DND-41 (cell line): ENCODE measurements around the gene SLC25A34.

Experiments used
- ATAC-seq: fragments of 200-7000 bp; cut with Tn5 transposase; 3 replicates; pipeline ENCODE4 v1.9.1; 2021; ENCODE audit warnings: low read depth; ENCODE audit not compliant: insufficient read depth
- DNase-seq: peaks from one replicate; pipeline ENCODE4 v3.0.0-alpha.2; 2020
- H2AFZ ChIP-seq: 2 replicates; pipeline ENCODE4 v1.6.0; 2012; ENCODE audit warnings: low read depth, low read length
- H3K27ac ChIP-seq: 2 replicates; pipeline ENCODE4 v1.5.1; 2012; ENCODE audit warnings: low read length, inconsistent platforms
- H3K27me3 ChIP-seq: fragments of 200-600 bp; sonication (generic); 2 replicates; pipeline ENCODE4 v1.6.0; 2012; ENCODE audit warnings: low read length, mild to moderate bottlenecking, inconsistent platforms; ENCODE audit not compliant: insufficient read depth, poor library complexity
- H3K36me3 ChIP-seq: 2 replicates; pipeline ENCODE4 v1.5.1; 2012; ENCODE audit warnings: low read length, inconsistent platforms; ENCODE audit not compliant: insufficient read depth
- H3K4me1 ChIP-seq: 2 replicates; pipeline ENCODE4 v1.5.1; 2012; ENCODE audit warnings: mild to moderate bottlenecking, low read length; ENCODE audit not compliant: insufficient read depth
- H3K4me2 ChIP-seq: 2 replicates; pipeline ENCODE4 v1.6.0; 2012; ENCODE audit warnings: mild to moderate bottlenecking, moderate library complexity, low read length, inconsistent platforms; ENCODE audit not compliant: insufficient read depth
- H3K4me3 ChIP-seq, 2 experiments: fragments of 200-600 bp in 1 of 2; shearing (Covaris generic) in 1 of 2; 2 replicates each; pipeline ENCODE4 v1.5.1; 2012 to 2016; ENCODE audit warnings: inconsistent platforms in 2 of 2, low read length in 2 of 2, mild to moderate bottlenecking in 2 of 2, low read depth in 1 of 2, moderate library complexity in 1 of 2
- H3K79me2 ChIP-seq: 2 replicates; pipeline ENCODE4 v1.6.0; 2012; ENCODE audit warnings: low read length, inconsistent platforms; ENCODE audit not compliant: insufficient read depth
- H3K9ac ChIP-seq: 2 replicates; pipeline ENCODE4 v1.6.0; 2012; ENCODE audit warnings: low read depth, mild to moderate bottlenecking, inconsistent platforms, low read length, moderate library complexity
- H3K9me3 ChIP-seq: 2 replicates; pipeline ENCODE4 v1.5.1; 2012; ENCODE audit warnings: low read length, moderate library complexity, mild to moderate bottlenecking, inconsistent platforms; ENCODE audit not compliant: insufficient read depth, severe bottlenecking
- H4K20me1 ChIP-seq: 2 replicates; pipeline ENCODE4 v1.6.0; 2012; ENCODE audit warnings: low read length; ENCODE audit not compliant: insufficient read depth
- CTCF ChIP-seq: IDR thresholded peaks from 2 replicates; pipeline ENCODE4 v1.5.1; 2012; ENCODE audit warnings: borderline replicate concordance, low read length, moderate library complexity, mild to moderate bottlenecking; ENCODE audit not compliant: poor library complexity, severe bottlenecking; ENCODE audit errors: extremely low read depth
- EZH2 ChIP-seq: IDR thresholded peaks from 3 replicates; pipeline ENCODE4 v1.6.1; 2012; ENCODE audit warnings: borderline replicate concordance, low read depth, mild to moderate bottlenecking, moderate library complexity, low read length, inconsistent platforms; ENCODE audit not compliant: severe bottlenecking

SLC25A34 gene

GRCh38 chr1:15712168-15712567, 23.9 kb upstream of the SLC25A34 start:
- Histone ChIP-seq H3K4me3 (no peak overlapping the region), H3K27me3 (no peaks in the 10 kb centered on the region), H3K79me2 (peaks cover 42% of the 10 kb centered on the region)

GRCh38 chr1:15714406-15715136, 21.5 kb upstream of the SLC25A34 start:
- Histone ChIP-seq H3K4me2 (no peak overlapping the region), H3K27ac (no peak overlapping the region), H3K9me3 (no peaks in the 10 kb centered on the region), H3K27me3 (no peaks in the 10 kb centered on the region), H3K79me2 (peaks cover 26% of the 10 kb centered on the region), H3K9ac (no peak overlapping the region), H3K36me3 (peaks cover 41% of the 10 kb centered on the region), H3K4me3 (no peak overlapping the region), H2AFZ (no peak overlapping the region), H3K4me1 (no peaks in the 10 kb centered on the region), H4K20me1 (peaks cover 21% of the 10 kb centered on the region)
- DNase-seq (no peak), ATAC-seq (no peak)
- TF ChIP-seq EZH2 (no peak), CTCF (no peak)

More at GRCh38 chr1:15712168-15712567, 23.9 kb upstream of the SLC25A34 start:
- no peak for ATAC-seq
- no peak overlapping the region for H2AFZ ChIP-seq
- no peaks in the 10 kb centered on the region for H3K9me3 ChIP-seq
- no peaks in the 10 kb centered on the region for H3K4me1 ChIP-seq
- H3K27ac ChIP-seq, result no peak overlapping the region
- peaks cover 20% of the 10 kb centered on the region for H3K36me3 ChIP-seq
- DNase-seq, result no peak
- TF ChIP-seq EZH2, result no peak
- TF ChIP-seq CTCF, result no peak
- no peak overlapping the region for H3K9ac ChIP-seq
- H4K20me1 ChIP-seq, result peaks cover 37% of the 10 kb centered on the region; the same call in 1 of the 2 replicates
- H3K4me2 ChIP-seq, result no peak overlapping the region

- TF ChIP-seq EZH2 (no peak), CTCF (no peak)
- DNase-seq (no peak), ATAC-seq (no peak)
- H3K4me2 ChIP-seq, result no peak overlapping the region
- peaks cover 12% of the 10 kb centered on the region for H3K79me2 ChIP-seq
- H3K27me3 ChIP-seq, result no peaks in the 10 kb centered on the region
- H3K9ac ChIP-seq, result no peak overlapping the region
- no peak overlapping the region for H3K27ac ChIP-seq
- H2AFZ ChIP-seq, result no peak overlapping the region
- H3K9me3 ChIP-seq, result no peaks in the 10 kb centered on the region
- no peak overlapping the region for H3K4me3 ChIP-seq
- H3K36me3 ChIP-seq, result peaks cover 54% of the 10 kb centered on the region
- H4K20me1 ChIP-seq, result peaks cover 14% of the 10 kb centered on the region
- no peaks in the 10 kb centered on the region for H3K4me1 ChIP-seq
Observed at GRCh38 chr1:15717418-15718125, 18.5 kb upstream of the SLC25A34 start.
